CD4-positive, alpha-beta memory T cell (primary cell): ENCODE data around the gene MINDY2. TPM values are rescaled to one million over a fixed set of nuclear protein-coding genes. Genes with fewer than 3 reads are reported as not detected.

Experiments
- CTCF ChIA-PET: fragments of 350-600 bp; sonication (Branson Sonifier 250); formaldehyde crosslinking; loops from one replicate; lab custom pipeline; 2021; ENCODE audit warnings: inconsistent platforms; ENCODE audit not compliant: partially characterized antibody; lab: Charles Lee
- POLR2A ChIA-PET: fragments of 350-600 bp; sonication (Branson Sonifier 250); formaldehyde crosslinking; loops from one replicate; lab custom pipeline; 2021; ENCODE audit not compliant: partially characterized antibody; lab: Charles Lee
- DNase-seq, 5 donors: peaks; one replicate each; pipeline versions ENCODE4 v3.0.0 to v3.0.0-alpha.2; 2020 to 2022; ENCODE audit warnings: mixed read lengths in 1 of 5
- H3K27ac ChIP-seq: one replicate; pipeline ENCODE4 v1.7.0; 2013; ENCODE audit warnings: low read depth, low read length
- H3K27me3 ChIP-seq: 2 replicates; pipeline ENCODE4 v1.7.0; 2013; ENCODE audit warnings: mild to moderate bottlenecking, low read length, moderate library complexity; ENCODE audit not compliant: insufficient read depth
- H3K36me3 ChIP-seq: 2 replicates; pipeline ENCODE4 v1.7.0; 2013; ENCODE audit warnings: mild to moderate bottlenecking, low read length, moderate library complexity; ENCODE audit not compliant: insufficient read depth
- H3K4me1 ChIP-seq: 2 replicates; pipeline ENCODE4 v1.7.0; 2013; ENCODE audit warnings: mild to moderate bottlenecking, low read length, moderate library complexity; ENCODE audit not compliant: insufficient read depth
- H3K4me3 ChIP-seq, 2 donors: one replicate each; pipeline ENCODE4 v1.7.0; 2013; ENCODE audit warnings: low read length in 2 of 2, mild to moderate bottlenecking in 1 of 2
- H3K9me3 ChIP-seq, 2 donors: one replicate each; pipeline ENCODE4 v1.7.0; 2013; ENCODE audit warnings: low read length in 2 of 2, control low read depth in 1 of 2; ENCODE audit not compliant: control insufficient read depth in 1 of 2
- H3K27ac Mint-ChIP-seq, 7 donors: one replicate each; pipeline ENCODE4 v1.8.0; 2020 to 2021; ENCODE audit warnings: mixed read lengths in 7 of 7, mild to moderate bottlenecking in 6 of 7, inconsistent platforms in 3 of 7, moderate library complexity in 3 of 7
- H3K27me3 Mint-ChIP-seq, 2 donors: one replicate each; pipeline ENCODE4 v1.8.0; 2020 to 2021; ENCODE audit warnings: mixed read lengths in 2 of 2
- H3K36me3 Mint-ChIP-seq, 2 donors: one replicate each; pipeline ENCODE4 v1.8.0; 2020 to 2021; ENCODE audit warnings: mixed read lengths in 2 of 2, inconsistent platforms in 1 of 2, mild to moderate bottlenecking in 1 of 2
- H3K4me1 Mint-ChIP-seq, 4 donors: one replicate each; pipeline ENCODE4 v1.8.0; 2020 to 2021; ENCODE audit warnings: mixed read lengths in 4 of 4, mild to moderate bottlenecking in 1 of 4
- H3K4me3 Mint-ChIP-seq, 8 donors: one replicate each; pipeline ENCODE4 v1.8.0; 2020 to 2021; ENCODE audit warnings: mixed read lengths in 8 of 8, mild to moderate bottlenecking in 7 of 8, moderate library complexity in 6 of 8, inconsistent platforms in 3 of 8
- H3K9me3 Mint-ChIP-seq, 8 donors: one replicate each; pipeline ENCODE4 v1.8.0; 2020 to 2021; ENCODE audit warnings: mixed read lengths in 8 of 8, mild to moderate bottlenecking in 5 of 8, inconsistent platforms in 3 of 8, moderate library complexity in 1 of 8
- intact Hi-C: fragments of 100-400 bp; cut with micrococcal nuclease; formaldehyde crosslinking; loops from one replicate; pipeline ENCODE4 v1.15.1; 2023
- polyA plus RNA-seq, 2 donors: library from polyadenylated mRNA; unstranded; fragments of 300-500 nt; fragmentation: Illumina TruSeq; gene quantifications; one replicate each; pipeline ENCODE4 v1.2.3, GENCODE V29; 2021
- total RNA-seq, 2 experiments: library from RNA; stranded (reverse); gene quantifications; one replicate each; pipeline ENCODE4 v1.2.3, GENCODE V29; 2021

MINDY2 gene
- total and polyA plus RNA-seq, 4 experiments from 2014 or later, result 15.4 to 20.5 (median 16.7) TPM

DNA sequence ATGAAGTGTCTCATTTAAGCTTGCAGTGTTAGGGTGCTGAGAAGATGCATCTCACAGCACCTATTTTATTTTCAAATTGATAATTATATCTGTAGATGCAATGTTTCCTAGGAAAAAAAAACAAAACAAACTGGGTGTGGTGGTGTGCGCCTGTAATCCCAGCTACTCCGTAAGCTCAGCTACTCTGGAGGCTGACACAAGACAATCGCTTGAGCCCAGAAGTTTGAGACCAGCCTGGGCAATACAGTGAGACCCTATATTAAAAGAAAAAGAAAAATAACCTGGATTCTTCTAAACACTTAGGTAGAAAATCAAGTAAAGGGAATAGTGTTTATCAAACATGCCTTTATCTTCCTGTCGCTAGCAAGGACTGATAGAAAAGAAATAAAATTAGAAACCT lies 1.9 kb downstream of the MINDY2 start:
- Histone ChIP-seq H3K36me3 (no peaks in the 10 kb centered on the region), H3K27ac (no peak overlapping the region), H3K4me1 (peaks cover 62% of the 10 kb centered on the region), H3K9me3 (no peaks in the 10 kb centered on the region), H3K27me3 (no peaks in the 10 kb centered on the region), H3K4me3 (peak overlapping the region in 1 of 2 donors; percentile 90)
- H3K36me3 Mint-ChIP-seq, result peaks cover 4 to 5% of the 10 kb centered on the region in 2 donors
- no peak for DNase-seq
- CTCF ChIA-PET, result no interaction called here
- peak overlapping the region in 4 of 8 donors; percentile 91 to 95 (median 94) for H3K4me3 Mint-ChIP-seq
- POLR2A ChIA-PET, result interaction anchor here (1.3 to 5.4 kb wide), 2 partner anchors 24 to 145 kb away, joined by 4 to 119 read pairs; partner anchors contain the start of gene ADAM10
- H3K9me3 Mint-ChIP-seq, result no peaks in the 10 kb centered on the region
- no peak overlapping the region for H3K27ac Mint-ChIP-seq
- H3K27me3 Mint-ChIP-seq, result no peaks in the 10 kb centered on the region
- intact Hi-C loops, result loop anchor here (5.0 kb wide), 1 partner anchor 146 kb away; no protein-coding TSS in a partner anchor
- H3K4me1 Mint-ChIP-seq, result peaks cover 14 to 19% (median 15%) of the 10 kb centered on the region in 4 donors

DNA sequence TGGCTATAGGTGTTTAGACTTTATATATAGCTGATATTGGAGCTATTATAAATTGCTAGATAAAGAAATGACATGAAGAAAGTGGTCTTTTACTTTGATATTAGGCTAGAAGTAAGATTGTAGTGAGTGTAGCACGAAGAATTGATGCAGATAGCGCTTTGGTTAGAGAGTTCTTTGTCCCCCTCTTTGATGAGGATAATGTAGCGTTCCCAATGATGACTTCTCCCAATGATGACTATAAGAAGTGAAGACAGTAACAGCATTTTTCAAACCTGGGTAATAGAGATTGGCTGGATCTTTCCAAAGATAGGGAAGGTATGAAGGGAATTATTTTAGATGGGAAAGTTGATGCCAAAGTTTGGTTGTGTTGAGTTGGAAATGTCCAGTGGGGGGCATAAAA lies 4.3 kb downstream of the MINDY2 start:
- intact Hi-C loops, result no loop called here
- Mint-ChIP-seq H3K36me3 (peaks cover 4 to 5% of the 10 kb centered on the region in 2 donors), H3K9me3 (no peaks in the 10 kb centered on the region), H3K4me1 (peaks cover 10 to 27% (median 14%) of the 10 kb centered on the region in 4 donors), H3K27me3 (no peaks in the 10 kb centered on the region), H3K27ac (no peak overlapping the region), H3K4me3 (no peak overlapping the region)
- Histone ChIP-seq H3K36me3 (no peaks in the 10 kb centered on the region), H3K4me1 (peaks cover 59% of the 10 kb centered on the region), H3K27me3 (no peaks in the 10 kb centered on the region), H3K4me3 (no peak overlapping the region), H3K9me3 (no peaks in the 10 kb centered on the region), H3K27ac (no peak overlapping the region)
- DNase-seq, result no peak
- POLR2A ChIA-PET, result no interaction called here
- CTCF ChIA-PET, result interaction anchor here (0.5 to 1.7 kb wide), 2 partner anchors 18 to 25 kb away, joined by 3 to 5 read pairs; no protein-coding TSS in a partner anchor

DNA sequence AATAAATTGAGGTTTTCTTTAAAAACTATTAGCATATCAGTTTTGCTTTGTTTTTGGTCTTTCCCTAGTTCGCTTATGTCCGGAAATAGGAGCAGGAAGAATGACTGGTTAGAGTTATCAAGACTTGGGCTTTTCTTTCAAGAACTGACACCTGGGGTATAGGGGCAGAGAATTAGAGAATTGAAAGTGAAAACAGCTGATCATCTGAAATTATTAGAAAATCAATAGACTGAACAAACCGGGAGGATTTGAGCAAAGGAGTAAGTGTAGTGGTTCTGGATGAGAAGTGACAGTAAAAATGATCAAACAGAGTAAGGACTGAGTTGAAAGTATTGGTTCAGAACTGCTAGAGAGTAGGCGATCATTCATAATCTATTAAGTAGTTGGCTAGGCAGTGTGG lies 6.0 kb downstream of the MINDY2 start:
- Histone ChIP-seq H3K27ac (no peak overlapping the region), H3K27me3 (no peaks in the 10 kb centered on the region), H3K36me3 (no peaks in the 10 kb centered on the region), H3K4me1 (peaks cover 51% of the 10 kb centered on the region), H3K9me3 (no peaks in the 10 kb centered on the region), H3K4me3 (no peak overlapping the region)
- intact Hi-C loops, result no loop called here
- peaks cover 0 to 22% (median 11%) of the 10 kb centered on the region in 4 donors for H3K4me1 Mint-ChIP-seq
- H3K4me3 Mint-ChIP-seq, result peak overlapping the region in 5 of 8 donors; percentile 5 to 57 (median 10)
- POLR2A ChIA-PET, result no interaction called here
- DNase-seq, result no peak
- H3K36me3 Mint-ChIP-seq, result peaks cover 3 to 4% of the 10 kb centered on the region in 2 donors
- H3K9me3 Mint-ChIP-seq, result no peaks in the 10 kb centered on the region
- CTCF ChIA-PET, result interaction anchor here (0.7 to 0.9 kb wide), 2 partner anchors 9 to 55 kb away, joined by 3 to 4 read pairs; no protein-coding TSS in a partner anchor
- H3K27ac Mint-ChIP-seq, result peak overlapping the region in 2 of 7 donors; percentile 2 to 77
- H3K27me3 Mint-ChIP-seq, result no peaks in the 10 kb centered on the region

GRCh38 chr15:58779554-58779953 lies 8.5 kb downstream of the MINDY2 start:
- no peaks in the 10 kb centered on the region for H3K27me3 Mint-ChIP-seq
- Histone ChIP-seq H3K4me3 (no peak overlapping the region), H3K9me3 (no peaks in the 10 kb centered on the region), H3K27me3 (no peaks in the 10 kb centered on the region), H3K27ac (no peak overlapping the region), H3K36me3 (no peaks in the 10 kb centered on the region), H3K4me1 (peaks cover 26% of the 10 kb centered on the region)
- POLR2A ChIA-PET, result no interaction called here
- peaks cover 3 to 7% of the 10 kb centered on the region in 2 donors for H3K36me3 Mint-ChIP-seq
- CTCF ChIA-PET, result interaction anchor here (1.0 kb wide), 1 partner anchor 9 kb away, joined by 4 read pairs; the partner anchor contains the start of gene MINDY2
- no peak overlapping the region for H3K27ac Mint-ChIP-seq
- no peaks in the 10 kb centered on the region for H3K9me3 Mint-ChIP-seq
- intact Hi-C loops, result no loop called here
- H3K4me1 Mint-ChIP-seq, result peaks cover 0 to 20% (median 11%) of the 10 kb centered on the region in 4 donors
- no peak overlapping the region for H3K4me3 Mint-ChIP-seq
- DNase-seq, result no peak

- no peaks in the 10 kb centered on the region for H3K27me3 ChIP-seq
- peaks cover 13 to 15% of the 10 kb centered on the region in 2 donors for H3K36me3 Mint-ChIP-seq
- no peak overlapping the region for H3K27ac ChIP-seq
- no peak overlapping the region for H3K4me3 Mint-ChIP-seq
- H3K27ac Mint-ChIP-seq, result no peak overlapping the region
- no peak overlapping the region for H3K4me3 ChIP-seq
- no peaks in the 10 kb centered on the region for H3K27me3 Mint-ChIP-seq
- H3K36me3 ChIP-seq, result no peaks in the 10 kb centered on the region
- DNase-seq, result no peak
- peaks cover 0 to 9% (median 3%) of the 10 kb centered on the region in 4 donors for H3K4me1 Mint-ChIP-seq
- H3K4me1 ChIP-seq, result no peaks in the 10 kb centered on the region
- H3K9me3 Mint-ChIP-seq, result no peaks in the 10 kb centered on the region
- H3K9me3 ChIP-seq, result no peaks in the 10 kb centered on the region
- ChIA-PET CTCF (interaction anchor here (0.6 kb wide), 1 partner anchor 25 kb away, joined by 3 read pairs; no protein-coding TSS in a partner anchor), POLR2A (interaction anchor here (1.3 kb wide), 1 partner anchor 14 kb away, joined by 4 read pairs; the partner anchor contains the start of gene MINDY2)
- intact Hi-C loops, result no loop called here
Measured at GRCh38 chr15:58785355-58785754, 14.3 kb downstream of the MINDY2 start.

- intact Hi-C loops, result no loop called here
- H3K4me3 ChIP-seq, result no peak overlapping the region
- H3K4me1 ChIP-seq, result no peaks in the 10 kb centered on the region
- H3K9me3 Mint-ChIP-seq, result no peaks in the 10 kb centered on the region
- H3K4me1 Mint-ChIP-seq, result peaks cover 0 to 8% (median 3%) of the 10 kb centered on the region in 4 donors
- H3K9me3 ChIP-seq, result no peaks in the 10 kb centered on the region
- H3K4me3 Mint-ChIP-seq, result no peak overlapping the region
- no peaks in the 10 kb centered on the region for H3K36me3 ChIP-seq
- POLR2A ChIA-PET, result interaction anchor here (1.2 kb wide), 1 partner anchor 17 kb away, joined by 4 read pairs; the partner anchor contains the start of gene MINDY2
- H3K27ac Mint-ChIP-seq, result no peak overlapping the region
- peaks cover 18 to 23% of the 10 kb centered on the region in 2 donors for H3K36me3 Mint-ChIP-seq
- H3K27me3 ChIP-seq, result no peaks in the 10 kb centered on the region
- no peak overlapping the region for H3K27ac ChIP-seq
- CTCF ChIA-PET, result interaction anchor here (1.3 kb wide), 1 partner anchor 17 kb away, joined by 3 read pairs; the partner anchor contains the start of gene MINDY2
- DNase-seq, result no peak
- H3K27me3 Mint-ChIP-seq, result no peaks in the 10 kb centered on the region
Measured at GRCh38 chr15:58788056-58788710, 17.1 kb downstream of the MINDY2 start.

- peak overlapping the region in 1 of 7 donors; percentile 14 for H3K27ac Mint-ChIP-seq
- intact Hi-C loops, result no loop called here
- CTCF ChIA-PET, result interaction anchor here (0.6 to 1.5 kb wide), 3 partner anchors 10 to 23 kb away, joined by 3 read pairs; partner anchors contain the start of gene MINDY2
Measured at GRCh38 chr15:58793862-58794261, 22.8 kb downstream of the MINDY2 start.

More at GRCh38 chr15:58793862-58794261, 22.8 kb downstream of the MINDY2 start:
- H3K4me1 ChIP-seq, result no peaks in the 10 kb centered on the region
- H3K36me3 Mint-ChIP-seq, result peaks cover 7 to 25% of the 10 kb centered on the region in 2 donors
- no peaks in the 10 kb centered on the region for H3K27me3 Mint-ChIP-seq
- POLR2A ChIA-PET, result no interaction called here
- H3K4me3 ChIP-seq, result no peak overlapping the region
- H3K36me3 ChIP-seq, result no peaks in the 10 kb centered on the region
- no peak for DNase-seq
- no peaks in the 10 kb centered on the region for H3K9me3 Mint-ChIP-seq
- no peaks in the 10 kb centered on the region for H3K27me3 ChIP-seq
- H3K9me3 ChIP-seq, result no peaks in the 10 kb centered on the region
- H3K4me3 Mint-ChIP-seq, result no peak overlapping the region
- no peak overlapping the region for H3K27ac ChIP-seq
- peaks cover 12 to 29% (median 20%) of the 10 kb centered on the region in 4 donors for H3K4me1 Mint-ChIP-seq
